ENCODE results near the gene ARSB. TPM values are rescaled to one million over a fixed set of nuclear protein-coding genes. Genes with fewer than 3 reads are reported as not detected.

Gene ARSB
- total and polyA plus RNA-seq, 10 of the 15 experiments (the other 5 are each of a cell fraction or from before 2014, with no cell fraction given): 1.2 to 8.2 (median 6.1) TPM

DNA sequence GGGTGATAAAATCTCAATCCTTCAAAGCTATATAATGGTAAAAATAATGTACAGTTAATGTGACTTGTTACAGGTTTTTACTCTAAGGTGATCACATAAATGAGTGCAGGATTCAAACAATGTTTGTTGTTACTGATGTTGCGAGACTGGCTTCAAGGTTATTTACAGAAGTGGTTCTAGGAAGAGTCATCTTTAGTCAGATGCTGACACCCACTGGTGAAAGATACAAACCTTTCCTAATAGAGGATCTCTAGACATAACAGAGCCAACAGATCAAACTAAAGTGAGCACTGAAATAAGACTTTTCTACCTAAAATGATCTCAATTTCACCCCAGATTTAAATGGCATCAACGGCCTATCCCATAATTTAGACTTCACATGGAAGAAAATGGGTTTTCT lies 20.2 kb downstream of the ARSB start:
- Histone ChIP-seq H3K36me3 (ENCODE audit: control insufficient read depth in 2 of 2, insufficient read depth in 2 of 2, low read length in 1 of 2) (peaks cover 0 to 7% of the 10 kb centered on the region in 2 experiments; a peak in 3 of 4 replicates), H3K4me3 (no peak overlapping the region), H3K27ac (ENCODE audit: control insufficient read depth, insufficient read depth) (no peak overlapping the region), H3K9me3 (replicated peaks; ENCODE audit: control insufficient read depth, insufficient read depth, low read length) (no peaks in the 10 kb centered on the region), H3K79me2 (ENCODE audit: control insufficient read depth, insufficient read depth, low read length) (no peaks in the 10 kb centered on the region), H3K4me2 (ENCODE audit: control insufficient read depth, insufficient read depth) (no peak overlapping the region), H4K20me1 (ENCODE audit: control insufficient read depth, insufficient read depth) (no peaks in the 10 kb centered on the region), H3K4me1 (ENCODE audit: control insufficient read depth, insufficient read depth, low read length) (no peaks in the 10 kb centered on the region), H2AFZ (ENCODE audit: control insufficient read depth, low read depth, low read length) (no peak overlapping the region), H3K9ac (ENCODE audit: control insufficient read depth, insufficient read depth, low read length) (no peak overlapping the region), H3K27me3 (replicated peaks in 1 of 2; ENCODE audit: control insufficient read depth in 2 of 2, insufficient read depth in 2 of 2, low read length in 1 of 2) (no peaks in the 10 kb centered on the region)
- RAD21 ChIA-PET (ENCODE audit: unreplicated experiment): interaction anchor here (0.7 to 7.1 kb wide), 18 partner anchors 12 to 646 kb away, joined by 3 to 93 read pairs (median 4); no protein-coding TSS in a partner anchor
- peak; percentile 88 for ATAC-seq
- SMC1A ChIA-PET (ENCODE audit: uncharacterized antibody, unreplicated experiment): interaction anchor here (0.6 to 8.5 kb wide), 31 partner anchors 9 to 644 kb away, joined by 3 to 143 read pairs (median 4); no protein-coding TSS in a partner anchor
- in situ Hi-C loops (cut with MboI) (loop anchor here (5.0 kb wide), 2 partner anchors 68 to 428 kb away; no protein-coding TSS in a partner anchor), intact Hi-C loops (cut with micrococcal nuclease; ENCODE audit: unreplicated experiment) (loop anchor here (1.0 to 2.0 kb wide), 4 partner anchors 66 to 492 kb away; no protein-coding TSS in a partner anchor)
- no TSS peak for BruUV-seq (replicated peaks)
- WGBS (ENCODE audit: insufficient coverage, insufficient replicate concordance, low lambda C conversion rate, missing lambda C conversion rate): 59% methylated on average over 2 of the region's 2 CpGs
- no peak for FAIRE-seq
- no peak for DNase-seq (ENCODE audit: low read depth, low spot score)
- POLR2A ChIA-PET: interaction anchor here (0.7 to 1.0 kb wide), 2 partner anchors 11 to 24 kb away, joined by 3 to 9 read pairs; no protein-coding TSS in a partner anchor
- no peak for TF ChIP-seq NFYB (IDR thresholded peaks at IDR 0.05; ENCODE audit: insufficient read depth, low read depth, low read length)
- TF ChIP-seq, protein P1, sequence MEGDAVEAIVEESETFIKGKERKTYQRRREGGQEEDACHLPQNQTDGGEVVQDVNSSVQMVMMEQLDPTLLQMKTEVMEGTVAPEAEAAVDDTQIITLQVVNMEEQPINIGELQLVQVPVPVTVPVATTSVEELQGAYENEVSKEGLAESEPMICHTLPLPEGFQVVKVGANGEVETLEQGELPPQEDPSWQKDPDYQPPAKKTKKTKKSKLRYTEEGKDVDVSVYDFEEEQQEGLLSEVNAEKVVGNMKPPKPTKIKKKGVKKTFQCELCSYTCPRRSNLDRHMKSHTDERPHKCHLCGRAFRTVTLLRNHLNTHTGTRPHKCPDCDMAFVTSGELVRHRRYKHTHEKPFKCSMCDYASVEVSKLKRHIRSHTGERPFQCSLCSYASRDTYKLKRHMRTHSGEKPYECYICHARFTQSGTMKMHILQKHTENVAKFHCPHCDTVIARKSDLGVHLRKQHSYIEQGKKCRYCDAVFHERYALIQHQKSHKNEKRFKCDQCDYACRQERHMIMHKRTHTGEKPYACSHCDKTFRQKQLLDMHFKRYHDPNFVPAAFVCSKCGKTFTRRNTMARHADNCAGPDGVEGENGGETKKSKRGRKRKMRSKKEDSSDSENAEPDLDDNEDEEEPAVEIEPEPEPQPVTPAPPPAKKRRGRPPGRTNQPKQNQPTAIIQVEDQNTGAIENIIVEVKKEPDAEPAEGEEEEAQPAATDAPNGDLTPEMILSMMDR (IDR thresholded peaks at IDR 0.05 in 2 of 3, conservative IDR thresholded peaks at IDR 0.05 in 1 of 3; ENCODE audit: control insufficient read depth in 2 of 3, extremely low read depth in 1 of 3, insufficient read depth in 1 of 3, low read depth in 3 of 3, low read length in 3 of 3): peak; percentile 43 to 70 (median 45); a peak in 4 of 6 replicates
- TF ChIP-seq, protein P2, sequence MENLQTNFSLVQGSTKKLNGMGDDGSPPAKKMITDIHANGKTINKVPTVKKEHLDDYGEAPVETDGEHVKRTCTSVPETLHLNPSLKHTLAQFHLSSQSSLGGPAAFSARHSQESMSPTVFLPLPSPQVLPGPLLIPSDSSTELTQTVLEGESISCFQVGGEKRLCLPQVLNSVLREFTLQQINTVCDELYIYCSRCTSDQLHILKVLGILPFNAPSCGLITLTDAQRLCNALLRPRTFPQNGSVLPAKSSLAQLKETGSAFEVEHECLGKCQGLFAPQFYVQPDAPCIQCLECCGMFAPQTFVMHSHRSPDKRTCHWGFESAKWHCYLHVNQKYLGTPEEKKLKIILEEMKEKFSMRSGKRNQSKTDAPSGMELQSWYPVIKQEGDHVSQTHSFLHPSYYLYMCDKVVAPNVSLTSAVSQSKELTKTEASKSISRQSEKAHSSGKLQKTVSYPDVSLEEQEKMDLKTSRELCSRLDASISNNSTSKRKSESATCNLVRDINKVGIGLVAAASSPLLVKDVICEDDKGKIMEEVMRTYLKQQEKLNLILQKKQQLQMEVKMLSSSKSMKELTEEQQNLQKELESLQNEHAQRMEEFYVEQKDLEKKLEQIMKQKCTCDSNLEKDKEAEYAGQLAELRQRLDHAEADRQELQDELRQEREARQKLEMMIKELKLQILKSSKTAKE (IDR thresholded peaks at IDR 0.05; ENCODE audit: low read depth, poor library complexity, severe bottlenecking): peak; percentile 23
- peak; percentile 31; the same call in 1 of the 2 replicates for TF ChIP-seq SPI1 (IDR thresholded peaks at IDR 0.05; ENCODE audit: borderline replicate concordance, insufficient read depth, low read depth, low read length)
- TF ChIP-seq RAD21 (IDR thresholded peaks at IDR 0.05; ENCODE audit: insufficient read depth, low read depth, low read length): peak; percentile 92
- TF ChIP-seq STAT3 (IDR thresholded peaks at IDR 0.05; ENCODE audit: low read depth, low read length): no peak
- TF ChIP-seq SMC3 (IDR thresholded peaks at IDR 0.05; ENCODE audit: borderline replicate concordance, low read length): peak; percentile 95
- CTCF ChIA-PET: interaction anchor here (0.6 to 12.0 kb wide), 33 partner anchors 9 to 675 kb away, joined by 3 to 268 read pairs (median 5); no protein-coding TSS in a partner anchor

All from GM12878 (cell line).